PFSK-1 (cell line): ENCODE results near the gene STX18.
A peak's percentile ranks its signal among the peaks of the same experiment; 100 is the strongest.

Experiments used
- FOXP2 ChIP-seq: optimal IDR thresholded peaks from 2 replicates; pipeline ENCODE3; 2011; ENCODE audit warnings: borderline replicate concordance, control low read depth, inconsistent platforms; ENCODE audit not compliant: insufficient read depth; ENCODE audit errors: extremely low read length, extremely low read depth
- POLR2AphosphoS5 ChIP-seq: IDR thresholded peaks from 2 replicates; pipeline ENCODE4 v1.6.1; 2012; ENCODE audit warnings: low read depth, mild to moderate bottlenecking, control low read depth, low read length, moderate library complexity
- REST ChIP-seq, 2 experiments: IDR thresholded peaks; 2 replicates each; pipeline versions ENCODE4 v1.6.1 to v1.8.0; 2011 to 2012; ENCODE audit warnings: low read depth in 2 of 2, low read length in 2 of 2, control low read depth in 1 of 2, inconsistent platforms in 1 of 2, mild to moderate bottlenecking in 1 of 2, moderate library complexity in 1 of 2; ENCODE audit not compliant: insufficient read depth in 1 of 2
- SIN3A ChIP-seq: IDR thresholded peaks from 2 replicates; pipeline ENCODE4 v1.6.1; 2012; ENCODE audit warnings: mild to moderate bottlenecking, low read length, moderate library complexity, borderline replicate concordance; ENCODE audit not compliant: insufficient read depth
- TAF1 ChIP-seq: IDR thresholded peaks from 2 replicates; pipeline ENCODE4 v1.6.1; 2012; ENCODE audit warnings: low read length, control low read depth, borderline replicate concordance; ENCODE audit not compliant: insufficient read depth

STX18 gene

DNA sequence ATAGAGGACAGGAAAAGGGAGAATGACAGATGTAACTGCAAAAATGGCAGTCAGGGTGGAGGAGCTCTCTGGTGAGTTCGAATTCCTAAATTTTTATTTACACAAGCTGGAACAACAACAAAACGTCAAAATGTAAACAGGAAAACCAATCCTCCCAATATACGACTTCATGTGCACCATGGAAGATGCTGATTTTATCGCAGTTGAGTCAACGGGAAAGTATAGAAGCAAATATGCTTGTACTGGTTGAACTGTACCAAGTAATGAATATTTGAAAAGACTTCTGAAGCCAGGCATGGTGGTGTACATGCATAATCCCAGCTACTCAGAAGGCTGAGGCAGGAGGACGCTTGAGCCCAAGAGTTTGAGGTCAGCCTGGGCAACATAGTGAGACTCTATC lies 15.4 kb downstream of the STX18 start:
- no peak for TF ChIP-seq POLR2AphosphoS5
- peak; percentile 52; the same call in 1 of the 2 replicates for TF ChIP-seq SIN3A

DNA sequence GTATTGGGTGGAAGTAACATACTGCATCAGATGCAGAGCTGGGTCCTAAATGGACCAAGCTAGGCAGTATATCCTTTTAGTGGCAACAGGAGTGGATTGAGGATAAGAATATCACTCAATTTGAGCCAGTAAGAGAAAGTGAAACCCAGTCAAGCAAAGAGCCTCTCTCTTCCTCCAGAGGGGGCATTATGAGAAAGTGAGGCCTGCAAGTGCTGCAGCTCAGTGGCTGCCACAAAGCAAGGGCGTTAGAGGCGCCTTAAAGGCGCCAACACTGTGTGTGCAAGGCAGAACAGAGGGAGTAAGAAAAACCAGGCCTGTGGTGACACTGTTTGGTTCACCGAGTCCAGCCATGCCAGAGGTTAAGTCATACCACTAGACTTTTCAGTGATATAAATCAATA lies 17.5 kb downstream of the STX18 start:
- TF ChIP-seq TAF1 (no peak), SIN3A (no peak)

DNA sequence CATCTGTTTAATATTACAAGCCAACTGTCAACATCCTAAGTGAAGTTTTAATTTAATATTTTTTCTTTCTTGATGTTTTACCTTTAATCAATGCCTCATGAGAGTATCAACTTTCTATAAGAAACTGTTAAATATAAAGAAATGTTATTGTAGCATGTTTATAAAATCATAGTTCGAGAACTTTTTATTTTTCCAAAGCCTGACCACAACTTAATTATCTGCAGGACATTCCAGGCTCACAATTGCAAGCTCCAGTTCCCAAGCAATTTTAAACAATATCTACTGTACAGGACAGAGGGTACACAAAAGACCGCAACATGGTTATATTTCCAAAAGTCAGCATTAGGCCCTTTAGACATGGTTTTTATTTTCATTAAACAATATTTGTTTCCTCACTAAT lies 20.1 kb downstream of the STX18 start:
- TF ChIP-seq SIN3A, result no peak
- TF ChIP-seq FOXP2, result no peak
- no peak for TF ChIP-seq TAF1
- TF ChIP-seq POLR2AphosphoS5, result no peak
- no peak for TF ChIP-seq REST (IDR thresholded peaks at IDR 0.05; ENCODE audit: insufficient read depth in 1 of 2, low read depth in 2 of 2, low read length in 2 of 2)

- no peak for TF ChIP-seq REST (IDR thresholded peaks at IDR 0.05; ENCODE audit: insufficient read depth in 1 of 2, low read depth in 2 of 2, low read length in 2 of 2)
- TF ChIP-seq SIN3A, result no peak
- no peak for TF ChIP-seq TAF1
- TF ChIP-seq FOXP2, result no peak
- TF ChIP-seq POLR2AphosphoS5, result no peak
These were observed 20.7 kb downstream of the STX18 start for GRCh38 chr4:4521136-4521535.

GRCh38 chr4:4519297-4519894 lies 22.5 kb downstream of the STX18 start:
- TF ChIP-seq POLR2AphosphoS5, result no peak
- no peak for TF ChIP-seq REST (IDR thresholded peaks at IDR 0.05; ENCODE audit: insufficient read depth in 1 of 2, low read depth in 2 of 2, low read length in 2 of 2)
- TF ChIP-seq SIN3A, result no peak
- TF ChIP-seq TAF1, result no peak
- TF ChIP-seq FOXP2, result no peak

DNA sequence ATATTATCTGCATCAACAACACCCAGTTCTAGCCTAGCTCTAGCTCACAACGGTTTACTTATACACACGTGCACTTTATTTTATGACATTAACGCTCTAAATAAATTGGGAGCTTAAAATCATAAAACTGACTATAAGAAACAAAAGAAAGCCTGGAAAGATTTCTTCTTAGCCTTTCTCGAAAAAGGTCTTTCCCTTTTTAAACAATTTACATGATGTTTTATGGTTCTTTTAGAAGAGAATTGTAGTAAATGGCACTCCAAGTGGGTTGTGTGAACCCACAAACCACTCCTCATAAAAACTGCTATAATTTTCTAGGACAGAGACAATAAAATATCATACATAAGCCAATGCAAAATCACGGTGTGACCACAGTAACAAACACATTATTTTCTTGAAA lies 23.1 kb downstream of the STX18 start:
- TF ChIP-seq TAF1 (no peak), POLR2AphosphoS5 (no peak), REST (IDR thresholded peaks at IDR 0.05; ENCODE audit: insufficient read depth in 1 of 2, low read depth in 2 of 2, low read length in 2 of 2) (no peak), SIN3A (no peak), FOXP2 (no peak)
